SK-N-SH treated with all-trans-retinoic acid at 6 μM for 48 hours (cell line): Measurements from ENCODE around the gene B4GALT1.

ENCODE experiments used
- ATAC-seq: fragments of 200-7000 bp; cut with Tn5 transposase; 3 replicates; pipeline ENCODE4 v1.9.1; 2020; ENCODE audit warnings: mild to moderate bottlenecking, moderate library complexity
- ARNTL ChIP-seq: fragments of 450-650 bp; formaldehyde crosslinking; IDR thresholded peaks from 2 replicates; pipeline ENCODE4 v1.5.0; 2020; ENCODE audit warnings: low read depth, mild to moderate bottlenecking, moderate library complexity, borderline replicate concordance
- BACH2 ChIP-seq: fragments of 250-450 bp; sonication (Bioruptor Pico); IDR thresholded peaks from 2 replicates; pipeline ENCODE4 v1.9.0; 2021; ENCODE audit warnings: mild to moderate bottlenecking, borderline replicate concordance
- CSDC2 ChIP-seq: fragments of 250-450 bp; sonication (Bioruptor Pico); IDR thresholded peaks from 2 replicates; pipeline ENCODE4 v1.5.0; 2020; ENCODE audit warnings: mild to moderate bottlenecking, moderate library complexity
- CSRNP3 ChIP-seq: fragments of 250-450 bp; sonication (Bioruptor Pico); IDR thresholded peaks from 2 replicates; pipeline ENCODE4 v1.5.1; 2021; ENCODE audit warnings: mild to moderate bottlenecking, moderate library complexity
- ESRRG ChIP-seq: fragments of 250-450 bp; sonication (Bioruptor Pico); IDR thresholded peaks from 2 replicates; pipeline ENCODE4 v1.6.1; 2021; ENCODE audit warnings: mild to moderate bottlenecking
- GLIS3 ChIP-seq: fragments of 250-450 bp; sonication (Bioruptor Pico); IDR thresholded peaks from 2 replicates; pipeline ENCODE4 v1.5.0; 2020; ENCODE audit warnings: mild to moderate bottlenecking, moderate library complexity
- ISL1 ChIP-seq: fragments of 250-450 bp; sonication (Bioruptor Pico); IDR thresholded peaks from 2 replicates; pipeline ENCODE4 v2.1.2; 2022; ENCODE audit warnings: mild to moderate bottlenecking, moderate library complexity
- OSR1 ChIP-seq: fragments of 250-450 bp; sonication (Bioruptor Pico); IDR thresholded peaks from 2 replicates; pipeline ENCODE4 v1.8.0; 2022; ENCODE audit warnings: moderate library complexity, mild to moderate bottlenecking, inconsistent platforms
- PPARA ChIP-seq: fragments of 250-450 bp; sonication (Bioruptor Pico); IDR thresholded peaks from 2 replicates; pipeline ENCODE4 v1.5.0; 2020; ENCODE audit warnings: mild to moderate bottlenecking, borderline replicate concordance
- RARB ChIP-seq: fragments of 250-450 bp; sonication (Bioruptor Pico); IDR thresholded peaks from 2 replicates; pipeline ENCODE4 v1.8.0; 2021; ENCODE audit warnings: mild to moderate bottlenecking, moderate library complexity
- SNAI2 ChIP-seq: fragments of 250-450 bp; sonication (Bioruptor Pico); IDR thresholded peaks from 2 replicates; pipeline ENCODE4 v1.5.0; 2020; ENCODE audit warnings: mild to moderate bottlenecking, moderate library complexity
- TCF4 ChIP-seq: fragments of 250-450 bp; sonication (Bioruptor Pico); IDR thresholded peaks from 2 replicates; pipeline ENCODE4 v1.8.0; 2021; ENCODE audit warnings: mild to moderate bottlenecking, moderate library complexity, borderline replicate concordance
- TSHZ2 ChIP-seq: fragments of 250-450 bp; sonication (Bioruptor Pico); IDR thresholded peaks from 2 replicates; pipeline ENCODE4 v1.5.0; 2020; ENCODE audit warnings: mild to moderate bottlenecking, moderate library complexity
- ZC3H10 ChIP-seq: fragments of 250-450 bp; sonication (Bioruptor Pico); IDR thresholded peaks from 2 replicates; pipeline ENCODE4 v1.5.1; 2021; ENCODE audit warnings: mild to moderate bottlenecking, moderate library complexity
- ZFP3 ChIP-seq: fragments of 250-450 bp; sonication (Bioruptor Pico); IDR thresholded peaks from 2 replicates; pipeline ENCODE4 v1.5.0; 2020; ENCODE audit warnings: mild to moderate bottlenecking, moderate library complexity
- ZFP30 ChIP-seq: fragments of 450-650 bp; formaldehyde crosslinking; IDR thresholded peaks from 2 replicates; pipeline ENCODE4 v1.5.0; 2022; ENCODE audit warnings: mild to moderate bottlenecking, moderate library complexity
- ZNF565 ChIP-seq: fragments of 450-650 bp; formaldehyde crosslinking; conservative IDR thresholded peaks from 2 replicates; pipeline ENCODE4 v1.5.0; 2020; ENCODE audit warnings: low read depth, mild to moderate bottlenecking, moderate library complexity
- ZNF70 ChIP-seq: fragments of 450-650 bp; formaldehyde crosslinking; IDR thresholded peaks from 2 replicates; pipeline ENCODE4 v1.5.0; 2020; ENCODE audit warnings: mild to moderate bottlenecking, moderate library complexity
- ZNF8 ChIP-seq: fragments of 450-650 bp; formaldehyde crosslinking; IDR thresholded peaks from 2 replicates; pipeline ENCODE4 v1.5.0; 2020; ENCODE audit warnings: mild to moderate bottlenecking, moderate library complexity
- TF ChIP-seq, protein P1 (sequence below): fragments of 250-450 bp; sonication (Bioruptor Pico); IDR thresholded peaks from 2 replicates; pipeline ENCODE4 v1.5.1; 2020; ENCODE audit warnings: low read depth, mild to moderate bottlenecking, moderate library complexity
- TF ChIP-seq, protein P2 (sequence below): fragments of 250-450 bp; sonication (Bioruptor Pico); IDR thresholded peaks from 2 replicates; pipeline ENCODE4 v1.8.0; 2020; ENCODE audit warnings: mild to moderate bottlenecking, moderate library complexity, borderline replicate concordance

Gene B4GALT1

GRCh38 chr9:33157960-33158842, 8.9 kb downstream of the B4GALT1 start:
- TF ChIP-seq CSRNP3 (CRISPR knock-in tag) (no peak), PPARA (CRISPR knock-in tag) (no peak), RARB (CRISPR knock-in tag) (no peak), ESRRG (no peak), GLIS3 (CRISPR knock-in tag) (no peak), ZNF8 (no peak), BACH2 (CRISPR knock-in tag) (no peak), ZFP3 (CRISPR knock-in tag) (no peak), ZC3H10 (no peak), ZNF565 (CRISPR knock-in tag) (no peak), OSR1 (no peak), CSDC2 (CRISPR knock-in tag) (no peak), SNAI2 (no peak), ZNF70 (CRISPR knock-in tag) (no peak), ARNTL (CRISPR knock-in tag) (no peak)
- TF ChIP-seq, protein P1, sequence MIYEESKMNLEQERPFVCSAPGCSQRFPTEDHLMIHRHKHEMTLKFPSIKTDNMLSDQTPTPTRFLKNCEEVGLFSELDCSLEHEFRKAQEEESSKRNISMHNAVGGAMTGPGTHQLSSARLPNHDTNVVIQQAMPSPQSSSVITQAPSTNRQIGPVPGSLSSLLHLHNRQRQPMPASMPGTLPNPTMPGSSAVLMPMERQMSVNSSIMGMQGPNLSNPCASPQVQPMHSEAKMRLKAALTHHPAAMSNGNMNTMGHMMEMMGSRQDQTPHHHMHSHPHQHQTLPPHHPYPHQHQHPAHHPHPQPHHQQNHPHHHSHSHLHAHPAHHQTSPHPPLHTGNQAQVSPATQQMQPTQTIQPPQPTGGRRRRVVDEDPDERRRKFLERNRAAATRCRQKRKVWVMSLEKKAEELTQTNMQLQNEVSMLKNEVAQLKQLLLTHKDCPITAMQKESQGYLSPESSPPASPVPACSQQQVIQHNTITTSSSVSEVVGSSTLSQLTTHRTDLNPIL (CRISPR knock-in tag): no peak
- TF ChIP-seq, protein P2, sequence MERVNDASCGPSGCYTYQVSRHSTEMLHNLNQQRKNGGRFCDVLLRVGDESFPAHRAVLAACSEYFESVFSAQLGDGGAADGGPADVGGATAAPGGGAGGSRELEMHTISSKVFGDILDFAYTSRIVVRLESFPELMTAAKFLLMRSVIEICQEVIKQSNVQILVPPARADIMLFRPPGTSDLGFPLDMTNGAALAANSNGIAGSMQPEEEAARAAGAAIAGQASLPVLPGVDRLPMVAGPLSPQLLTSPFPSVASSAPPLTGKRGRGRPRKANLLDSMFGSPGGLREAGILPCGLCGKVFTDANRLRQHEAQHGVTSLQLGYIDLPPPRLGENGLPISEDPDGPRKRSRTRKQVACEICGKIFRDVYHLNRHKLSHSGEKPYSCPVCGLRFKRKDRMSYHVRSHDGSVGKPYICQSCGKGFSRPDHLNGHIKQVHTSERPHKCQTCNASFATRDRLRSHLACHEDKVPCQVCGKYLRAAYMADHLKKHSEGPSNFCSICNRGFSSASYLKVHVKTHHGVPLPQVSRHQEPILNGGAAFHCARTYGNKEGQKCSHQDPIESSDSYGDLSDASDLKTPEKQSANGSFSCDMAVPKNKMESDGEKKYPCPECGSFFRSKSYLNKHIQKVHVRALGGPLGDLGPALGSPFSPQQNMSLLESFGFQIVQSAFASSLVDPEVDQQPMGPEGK (CRISPR knock-in tag): no peak
- ATAC-seq: no peak

- TF ChIP-seq ZNF8 (no peak), ZFP3 (CRISPR knock-in tag) (no peak), ESRRG (no peak), ZNF70 (CRISPR knock-in tag) (no peak), ZFP30 (CRISPR knock-in tag) (no peak), ZC3H10 (no peak), BACH2 (CRISPR knock-in tag) (no peak), CSRNP3 (CRISPR knock-in tag) (no peak), TCF4 (no peak), ISL1 (CRISPR knock-in tag) (no peak), ARNTL (CRISPR knock-in tag) (no peak), GLIS3 (CRISPR knock-in tag) (no peak), SNAI2 (no peak), TSHZ2 (CRISPR knock-in tag) (no peak), CSDC2 (CRISPR knock-in tag) (no peak)
- TF ChIP-seq, protein P2 (CRISPR knock-in tag): no peak
- TF ChIP-seq, all 23 proteins: peak for 0
- ATAC-seq: no peak
Observed at GRCh38 chr9:33155393-33155792, 11.7 kb downstream of the B4GALT1 start.
